Heart left ventricle (tissue), 13 donors: ENCODE data around the gene HOXD8.

Experiments
- POLR2A ChIP-seq, 2 donors: fragments of 450-650 bp; IDR thresholded peaks; one replicate each; pipeline ENCODE4 v1.6.1; 2017; ENCODE audit warnings: antibody characterized with exemption in 2 of 2, mild to moderate bottlenecking in 2 of 2, moderate library complexity in 2 of 2
- TF ChIP-seq, protein P1 (sequence below), 12 donors: fragments of 200-600 bp; sonication (generic) in 4 of 12; IDR thresholded peaks; one replicate each; pipeline versions ENCODE4 v1.5.0 to v1.8.0; 2018 to 2022; ENCODE audit warnings: antibody characterized with exemption in 12 of 12, mild to moderate bottlenecking in 5 of 12
- donor health status: ischemic (EF 13 %, LVEDD 7.1; RV severe dilation, severe dysfunction).
- donor health status: DM: no; HTN: yes; CAD: no.
- donor health status: DM: no; HTN: no; CAD: no.
- donor health status: ischemic (EF 25% LVEDD 6.9; RV normal size, moderate dysfunction).
- donor health status: ischemic (EF 25% LVEDD 5.7; RV mildly dilated, moderate dysfunction).
- donor health status: ischemic (EF 35%, LVEDD 5.7; RV mildly dilated, moderate dysfunction).
- donor health status: nonischemic (EF 11% LVEDD 7.7; RV severe dilation, severe dysfunction).
- donor health status: DM: yes; HTN: yes; CAD: no.
- donor health status: PGD.
- donor health status: ischemic (EF 29% LVEDD 5.4; RV normal size, mild dysfunction).
- donor health status: nonischemic (EF 23%, LVEDD 6.1; RV moderate dilation, normal function).

DNA sequence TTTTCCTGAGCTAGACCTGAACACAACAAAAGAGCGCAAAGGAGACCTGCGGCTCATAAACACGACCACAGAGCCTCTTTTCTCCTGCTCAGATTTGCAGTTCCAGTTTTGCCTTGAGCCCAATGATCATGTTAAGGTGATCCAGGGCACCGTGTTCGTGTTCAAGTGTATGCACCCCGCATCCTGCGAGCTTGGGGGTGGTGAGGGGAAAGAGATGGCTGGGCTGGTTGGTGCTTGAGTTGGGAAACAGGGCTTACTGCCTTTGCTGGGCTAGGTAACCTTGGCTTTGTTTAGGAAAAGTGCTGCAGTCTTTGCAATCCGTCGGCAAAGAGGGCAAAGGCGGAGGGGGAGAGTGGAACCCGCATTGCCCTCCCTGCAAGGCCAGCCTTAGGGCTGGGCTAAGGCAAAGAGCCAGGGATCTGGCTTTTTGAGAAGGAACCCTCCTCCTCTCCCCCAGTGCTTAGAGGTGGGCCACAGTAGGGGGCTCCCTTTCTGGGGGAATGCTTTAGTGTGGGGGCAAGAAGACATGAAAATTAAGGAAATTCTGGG is 11.6 kb upstream of the HOXD8 start:
- TF ChIP-seq, protein P1, sequence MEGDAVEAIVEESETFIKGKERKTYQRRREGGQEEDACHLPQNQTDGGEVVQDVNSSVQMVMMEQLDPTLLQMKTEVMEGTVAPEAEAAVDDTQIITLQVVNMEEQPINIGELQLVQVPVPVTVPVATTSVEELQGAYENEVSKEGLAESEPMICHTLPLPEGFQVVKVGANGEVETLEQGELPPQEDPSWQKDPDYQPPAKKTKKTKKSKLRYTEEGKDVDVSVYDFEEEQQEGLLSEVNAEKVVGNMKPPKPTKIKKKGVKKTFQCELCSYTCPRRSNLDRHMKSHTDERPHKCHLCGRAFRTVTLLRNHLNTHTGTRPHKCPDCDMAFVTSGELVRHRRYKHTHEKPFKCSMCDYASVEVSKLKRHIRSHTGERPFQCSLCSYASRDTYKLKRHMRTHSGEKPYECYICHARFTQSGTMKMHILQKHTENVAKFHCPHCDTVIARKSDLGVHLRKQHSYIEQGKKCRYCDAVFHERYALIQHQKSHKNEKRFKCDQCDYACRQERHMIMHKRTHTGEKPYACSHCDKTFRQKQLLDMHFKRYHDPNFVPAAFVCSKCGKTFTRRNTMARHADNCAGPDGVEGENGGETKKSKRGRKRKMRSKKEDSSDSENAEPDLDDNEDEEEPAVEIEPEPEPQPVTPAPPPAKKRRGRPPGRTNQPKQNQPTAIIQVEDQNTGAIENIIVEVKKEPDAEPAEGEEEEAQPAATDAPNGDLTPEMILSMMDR (IDR thresholded peaks at IDR 0.05) = no peak
- TF ChIP-seq POLR2A (IDR thresholded peaks at IDR 0.05) = no peak
